WTC11 (cell line): ENCODE measurements around the gene RARRES2.
"Not testable (repeated sequence)": the region's sequence is repeated elsewhere in the genome, so short reads cannot be mapped to it uniquely, and the experiment has no call there.

Experiments
- CBFB ChIP-seq: sonication (generic); formaldehyde crosslinking; IDR thresholded peaks from 2 replicates; pipeline ENCODE4 v1.8.1; 2022; ENCODE audit warnings: mild to moderate bottlenecking, low read depth, missing genetic modification reagents
- CTCF ChIP-seq: fragments of 200-600 bp; IDR thresholded peaks from 2 replicates; pipeline ENCODE4 v1.8.0; 2022; ENCODE audit warnings: antibody characterized with exemption
- TEAD1 ChIP-seq: sonication (generic); formaldehyde crosslinking; IDR thresholded peaks from 2 replicates; pipeline ENCODE4 v1.8.0; 2022; ENCODE audit warnings: mild to moderate bottlenecking, missing genetic modification reagents
- TP53 ChIP-seq: sonication (generic); formaldehyde crosslinking; IDR thresholded peaks from 2 replicates; pipeline ENCODE4 v1.8.1; 2023; ENCODE audit warnings: mild to moderate bottlenecking, missing genetic modification reagents
- USF1 ChIP-seq: sonication (generic); formaldehyde crosslinking; IDR thresholded peaks from 2 replicates; pipeline ENCODE4 v1.8.0; 2022; ENCODE audit warnings: mild to moderate bottlenecking, missing genetic modification reagents
- ZBTB21 ChIP-seq: sonication (generic); formaldehyde crosslinking; IDR thresholded peaks from 2 replicates; pipeline ENCODE4 v1.8.1; 2023; ENCODE audit warnings: mild to moderate bottlenecking, missing genetic modification reagents, borderline replicate concordance
- ZMAT4 ChIP-seq: fragments of 250-450 bp; sonication (Bioruptor Pico); IDR thresholded peaks from 2 replicates; pipeline ENCODE4 v1.9.0; 2021; ENCODE audit warnings: mild to moderate bottlenecking
- TF ChIP-seq, protein P1 (sequence below): sonication (generic); formaldehyde crosslinking; IDR thresholded peaks from 2 replicates; pipeline ENCODE4 v1.8.1; 2023; ENCODE audit warnings: mild to moderate bottlenecking, missing genetic modification reagents
- TF ChIP-seq, protein P2 (sequence below): sonication (generic); formaldehyde crosslinking; IDR thresholded peaks from 2 replicates; pipeline ENCODE4 v1.8.0; 2022; ENCODE audit warnings: mild to moderate bottlenecking, missing genetic modification reagents
- TF ChIP-seq, protein P3 (sequence below): sonication (generic); formaldehyde crosslinking; IDR thresholded peaks from 2 replicates; pipeline ENCODE4 v1.8.0; 2022; ENCODE audit warnings: missing genetic modification reagents
- TF ChIP-seq, protein P4 (sequence below): sonication (generic); formaldehyde crosslinking; conservative IDR thresholded peaks from 2 replicates; pipeline ENCODE4 v1.8.1; 2022; ENCODE audit warnings: mild to moderate bottlenecking, missing genetic modification reagents

- TF ChIP-seq, protein P1, sequence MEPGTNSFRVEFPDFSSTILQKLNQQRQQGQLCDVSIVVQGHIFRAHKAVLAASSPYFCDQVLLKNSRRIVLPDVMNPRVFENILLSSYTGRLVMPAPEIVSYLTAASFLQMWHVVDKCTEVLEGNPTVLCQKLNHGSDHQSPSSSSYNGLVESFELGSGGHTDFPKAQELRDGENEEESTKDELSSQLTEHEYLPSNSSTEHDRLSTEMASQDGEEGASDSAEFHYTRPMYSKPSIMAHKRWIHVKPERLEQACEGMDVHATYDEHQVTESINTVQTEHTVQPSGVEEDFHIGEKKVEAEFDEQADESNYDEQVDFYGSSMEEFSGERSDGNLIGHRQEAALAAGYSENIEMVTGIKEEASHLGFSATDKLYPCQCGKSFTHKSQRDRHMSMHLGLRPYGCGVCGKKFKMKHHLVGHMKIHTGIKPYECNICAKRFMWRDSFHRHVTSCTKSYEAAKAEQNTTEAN = not testable (repeated sequence)
- not testable (repeated sequence) for TF ChIP-seq TEAD1 (CRISPR knock-in tag); TP53 (CRISPR knock-in tag); CTCF; USF1 (CRISPR knock-in tag); CBFB (CRISPR knock-in tag); ZBTB21 (CRISPR knock-in tag); ZMAT4 (CRISPR knock-in tag)
- TF ChIP-seq, protein P2, sequence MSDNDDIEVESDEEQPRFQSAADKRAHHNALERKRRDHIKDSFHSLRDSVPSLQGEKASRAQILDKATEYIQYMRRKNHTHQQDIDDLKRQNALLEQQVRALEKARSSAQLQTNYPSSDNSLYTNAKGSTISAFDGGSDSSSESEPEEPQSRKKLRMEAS (CRISPR knock-in tag) = not testable (repeated sequence)
- TF ChIP-seq, protein P3, sequence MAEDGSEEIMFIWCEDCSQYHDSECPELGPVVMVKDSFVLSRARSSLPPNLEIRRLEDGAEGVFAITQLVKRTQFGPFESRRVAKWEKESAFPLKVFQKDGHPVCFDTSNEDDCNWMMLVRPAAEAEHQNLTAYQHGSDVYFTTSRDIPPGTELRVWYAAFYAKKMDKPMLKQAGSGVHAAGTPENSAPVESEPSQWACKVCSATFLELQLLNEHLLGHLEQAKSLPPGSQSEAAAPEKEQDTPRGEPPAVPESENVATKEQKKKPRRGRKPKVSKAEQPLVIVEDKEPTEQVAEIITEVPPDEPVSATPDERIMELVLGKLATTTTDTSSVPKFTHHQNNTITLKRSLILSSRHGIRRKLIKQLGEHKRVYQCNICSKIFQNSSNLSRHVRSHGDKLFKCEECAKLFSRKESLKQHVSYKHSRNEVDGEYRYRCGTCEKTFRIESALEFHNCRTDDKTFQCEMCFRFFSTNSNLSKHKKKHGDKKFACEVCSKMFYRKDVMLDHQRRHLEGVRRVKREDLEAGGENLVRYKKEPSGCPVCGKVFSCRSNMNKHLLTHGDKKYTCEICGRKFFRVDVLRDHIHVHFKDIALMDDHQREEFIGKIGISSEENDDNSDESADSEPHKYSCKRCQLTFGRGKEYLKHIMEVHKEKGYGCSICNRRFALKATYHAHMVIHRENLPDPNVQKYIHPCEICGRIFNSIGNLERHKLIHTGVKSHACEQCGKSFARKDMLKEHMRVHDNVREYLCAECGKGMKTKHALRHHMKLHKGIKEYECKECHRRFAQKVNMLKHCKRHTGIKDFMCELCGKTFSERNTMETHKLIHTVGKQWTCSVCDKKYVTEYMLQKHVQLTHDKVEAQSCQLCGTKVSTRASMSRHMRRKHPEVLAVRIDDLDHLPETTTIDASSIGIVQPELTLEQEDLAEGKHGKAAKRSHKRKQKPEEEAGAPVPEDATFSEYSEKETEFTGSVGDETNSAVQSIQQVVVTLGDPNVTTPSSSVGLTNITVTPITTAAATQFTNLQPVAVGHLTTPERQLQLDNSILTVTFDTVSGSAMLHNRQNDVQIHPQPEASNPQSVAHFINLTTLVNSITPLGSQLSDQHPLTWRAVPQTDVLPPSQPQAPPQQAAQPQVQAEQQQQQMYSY (CRISPR knock-in tag) = not testable (repeated sequence)
- TF ChIP-seq, protein P4, sequence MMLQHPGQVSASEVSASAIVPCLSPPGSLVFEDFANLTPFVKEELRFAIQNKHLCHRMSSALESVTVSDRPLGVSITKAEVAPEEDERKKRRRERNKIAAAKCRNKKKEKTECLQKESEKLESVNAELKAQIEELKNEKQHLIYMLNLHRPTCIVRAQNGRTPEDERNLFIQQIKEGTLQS (CRISPR knock-in tag) = not testable (repeated sequence)
Observed at GRCh38 chr7:150305903-150306284, 35.5 kb downstream of the RARRES2 start.
